HG03571 (cell line): ENCODE data around the gene PPM1H.
"Not testable (repeated sequence)": the region's sequence is repeated elsewhere in the genome, so short reads cannot be mapped to it uniquely, and the experiment has no call there.

Source experiments
- ATAC-seq: cut with Tn5 transposase; IDR thresholded peaks from one replicate; pipeline ENCODE4 v1.9.1; 2021; ENCODE audit not compliant: unreplicated experiment

Gene PPM1H

DNA sequence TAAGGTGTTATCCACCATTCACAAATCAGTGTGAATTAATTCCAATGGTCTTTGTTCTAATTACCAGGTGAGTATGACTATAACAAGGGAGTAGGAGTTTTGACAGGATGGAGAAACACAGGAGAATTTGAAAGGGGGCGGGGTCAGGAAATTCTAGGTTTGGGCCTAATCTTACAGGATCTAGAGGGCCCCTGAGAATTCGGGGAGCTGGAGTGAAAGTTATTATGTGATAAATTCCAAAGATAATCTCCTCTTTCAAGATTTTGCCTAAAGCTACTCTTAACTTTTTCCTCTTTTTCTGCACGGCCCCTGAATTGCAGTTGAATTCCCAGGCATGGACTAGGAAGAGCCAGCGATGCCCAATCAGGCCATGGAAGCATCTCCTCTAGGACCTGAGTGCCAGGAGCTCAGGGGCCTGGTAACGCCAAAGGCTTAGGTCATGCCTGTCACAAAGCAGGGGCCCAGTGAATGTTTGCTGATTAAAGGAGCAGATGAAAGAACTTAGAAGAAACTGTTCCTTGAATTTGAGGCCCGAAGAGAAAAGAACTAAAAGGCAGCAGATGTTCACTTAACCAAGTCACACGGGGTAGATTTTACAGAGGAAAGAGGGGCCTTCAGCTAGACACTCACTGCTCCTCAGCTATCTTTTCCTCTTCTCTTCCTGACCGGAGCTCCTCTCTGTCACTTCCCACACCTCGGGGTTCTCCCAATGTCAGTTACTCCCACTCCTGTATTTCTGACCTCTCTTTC, 195.5 kb downstream of the PPM1H start:
- no peak for ATAC-seq

GRCh38 chr12:62738616-62739015, 196.3 kb downstream of the PPM1H start:
- no peak for ATAC-seq

- ATAC-seq = no peak
Measured at GRCh38 chr12:62738105-62738504, 196.8 kb downstream of the PPM1H start.

GRCh38 chr12:62737615-62738014, 197.3 kb downstream of the PPM1H start:
- no peak for ATAC-seq

- no peak for ATAC-seq
Measured at GRCh38 chr12:62737188-62737587, 197.8 kb downstream of the PPM1H start.

- ATAC-seq = no peak
Measured at GRCh38 chr12:62736596-62736995, 198.4 kb downstream of the PPM1H start.

- ATAC-seq = no peak
Measured at GRCh38 chr12:62732861-62733427, 202.0 kb downstream of the PPM1H start.

DNA sequence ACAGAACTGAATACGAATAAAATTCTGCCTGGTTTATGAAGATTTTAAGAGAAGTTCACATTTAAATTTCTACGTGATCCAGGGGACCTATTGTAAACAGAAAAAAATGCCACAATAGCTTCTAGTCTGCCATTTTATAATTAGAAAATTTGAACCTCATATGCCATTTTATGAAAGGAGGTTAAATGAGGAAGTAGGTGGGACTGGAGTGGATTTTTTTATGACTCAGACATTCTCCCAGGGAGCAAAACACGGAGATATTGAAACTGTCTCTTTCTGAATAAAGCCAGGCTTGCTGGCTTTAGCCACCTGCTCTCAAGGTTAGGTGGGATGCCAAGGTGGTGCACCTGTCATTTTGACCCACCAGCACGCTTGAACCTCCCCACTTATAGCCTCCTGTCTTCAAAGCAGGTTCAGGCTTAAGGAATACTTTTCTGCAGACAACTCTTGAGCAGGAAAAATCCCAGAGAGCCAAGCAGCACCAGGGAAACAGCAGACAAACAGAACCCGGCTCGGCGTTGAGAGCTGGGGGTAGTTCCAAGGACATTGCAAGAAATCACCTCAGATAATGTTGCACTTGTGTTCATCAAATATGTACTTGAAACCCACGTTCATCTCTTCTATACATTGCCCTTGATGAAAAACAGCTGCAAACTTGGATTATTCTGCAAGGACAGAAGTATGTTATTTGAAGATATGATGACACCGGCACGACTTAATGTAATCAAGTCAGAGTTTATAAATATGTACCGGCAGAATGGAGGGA, 203.7 kb downstream of the PPM1H start:
- ATAC-seq = no peak

GRCh38 chr12:62730649-62731048, 204.3 kb downstream of the PPM1H start:
- no peak for ATAC-seq

GRCh38 chr12:62729579-62730544, 205.1 kb downstream of the PPM1H start:
- not testable (repeated sequence) for ATAC-seq

GRCh38 chr12:62728741-62729140, 206.2 kb downstream of the PPM1H start:
- no peak for ATAC-seq

- ATAC-seq = no peak
Measured at GRCh38 chr12:62726471-62726980, 208.4 kb downstream of the PPM1H start.

DNA sequence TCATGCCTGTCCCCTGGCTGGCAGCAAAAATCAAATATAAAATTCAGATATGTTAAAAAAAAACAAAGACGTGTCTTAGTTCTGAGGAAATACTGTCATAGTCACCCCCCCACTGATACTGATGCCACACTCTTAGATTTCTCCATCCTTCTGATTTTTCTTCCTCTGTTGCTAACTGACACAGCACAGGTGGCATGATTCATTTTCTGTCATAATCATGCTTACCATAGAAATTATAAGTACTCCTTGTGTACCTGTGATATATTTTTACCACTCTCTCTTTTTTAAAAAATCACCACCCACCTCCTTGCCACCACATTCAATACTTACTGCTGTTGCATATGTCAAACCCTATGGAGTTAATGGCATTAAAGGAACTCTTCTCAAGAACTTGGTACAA, 209.2 kb downstream of the PPM1H start:
- no peak for ATAC-seq

GRCh38 chr12:62724947-62725451, 210.0 kb downstream of the PPM1H start:
- ATAC-seq = no peak

- no peak for ATAC-seq
Measured at GRCh38 chr12:62724285-62724684, 210.7 kb downstream of the PPM1H start.

GRCh38 chr12:62722971-62723680, 211.8 kb downstream of the PPM1H start:
- ATAC-seq = no peak

- no peak for ATAC-seq
Measured at GRCh38 chr12:62720661-62721330, 214.2 kb downstream of the PPM1H start.

- ATAC-seq = no peak
Measured at GRCh38 chr12:62720025-62720424, 214.9 kb downstream of the PPM1H start.

DNA sequence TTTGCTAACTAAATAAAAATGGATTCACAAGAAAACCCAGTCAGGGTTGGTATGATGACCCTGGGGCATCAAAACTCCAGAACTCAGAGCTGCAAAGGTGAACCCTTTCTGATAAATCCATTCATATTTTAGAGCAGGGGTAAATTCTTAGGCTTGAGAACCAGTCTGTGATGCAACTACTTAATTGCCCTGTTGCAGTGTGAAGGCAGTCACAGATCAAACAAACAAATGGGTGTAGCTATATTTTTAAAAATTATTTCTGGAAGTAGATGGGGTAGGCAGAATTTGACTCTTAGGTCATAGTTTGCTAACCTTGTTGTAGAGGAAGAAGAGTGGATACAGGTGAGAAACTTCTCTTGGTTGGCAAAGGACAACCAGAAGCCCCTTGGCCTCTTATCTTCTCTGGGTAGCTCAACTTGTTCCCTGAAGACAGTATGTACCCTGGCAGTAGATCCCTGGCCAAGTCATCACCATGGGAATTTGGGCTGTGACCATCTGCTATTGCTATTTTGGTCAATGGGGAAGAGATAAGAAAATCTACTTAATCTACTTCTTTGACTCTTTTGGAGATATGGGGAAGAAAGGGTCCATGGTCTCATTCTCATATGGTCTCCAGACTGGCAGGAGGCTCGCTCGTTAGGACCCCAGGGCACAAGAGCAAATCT, 216.1 kb downstream of the PPM1H start:
- ATAC-seq = no peak
